Measurements from ENCODE around the gene GRAMD1B.

Gene GRAMD1B

DNA sequence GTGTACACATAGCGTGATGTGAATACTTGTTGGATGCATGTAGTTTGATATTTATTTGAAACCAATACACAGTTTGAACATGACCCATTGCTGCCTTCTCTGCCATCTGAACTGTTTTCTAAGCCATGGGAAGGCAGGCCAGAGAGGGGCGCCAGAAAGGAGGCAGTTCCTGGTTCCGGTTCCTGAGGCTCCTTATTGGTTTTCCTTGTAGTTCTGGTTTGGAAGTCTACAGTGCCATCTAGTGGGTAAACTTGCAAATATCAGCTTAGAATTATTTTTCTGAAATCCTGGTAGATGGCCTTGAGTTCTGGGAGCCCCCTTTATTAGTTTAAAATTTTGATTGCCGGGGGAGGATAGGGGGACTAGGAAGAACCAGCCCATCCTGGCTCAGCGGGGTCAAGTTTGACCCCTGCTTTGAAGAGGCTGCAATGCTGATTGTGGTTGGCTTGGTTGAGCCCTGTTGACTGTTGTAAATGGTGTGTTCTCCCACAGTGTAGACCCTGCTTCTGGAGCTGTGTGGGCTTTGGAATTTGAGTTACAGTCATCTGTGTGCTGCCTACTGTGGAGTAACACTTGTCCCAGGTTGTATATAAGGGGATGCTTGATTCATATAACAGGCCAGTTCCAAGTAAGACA lies 48.4 kb downstream of the GRAMD1B start:
- peak; percentile 1 for DNase-seq

DNA sequence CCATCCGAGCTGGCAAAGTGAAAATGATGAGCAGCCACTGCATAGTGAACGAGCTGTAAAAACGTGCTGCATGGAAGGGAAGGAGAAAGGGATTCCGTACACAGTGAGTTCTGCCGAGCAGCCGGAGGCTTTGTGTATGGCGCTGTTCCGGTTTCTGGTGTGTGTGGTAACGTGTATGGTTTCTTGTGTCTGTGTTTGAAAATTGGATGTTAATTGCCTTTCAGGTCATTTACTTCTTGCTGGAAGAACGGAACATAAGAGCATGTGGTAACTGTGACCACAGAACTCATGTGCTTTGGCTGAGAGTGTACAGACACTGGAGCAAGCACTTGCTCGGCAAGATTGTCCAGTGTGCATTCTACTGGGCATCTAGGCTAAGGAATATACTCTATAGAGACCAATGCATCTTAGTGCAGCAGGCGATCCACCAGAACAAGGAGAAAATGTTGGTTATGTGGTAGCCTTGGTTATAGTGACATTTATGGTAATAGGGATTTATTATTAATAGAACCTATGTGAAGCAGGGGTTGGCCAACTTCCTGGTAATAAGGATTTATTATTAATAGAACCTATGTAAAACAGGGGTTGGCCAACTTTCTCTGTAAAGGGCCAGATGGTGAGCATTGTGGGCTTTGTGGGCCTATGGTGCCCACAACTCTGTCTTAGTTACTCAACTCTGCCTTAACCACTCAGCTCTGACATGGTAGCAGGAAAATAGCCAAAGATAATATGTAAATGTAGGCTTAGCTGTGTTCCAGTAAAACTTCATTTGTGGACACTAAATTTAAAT lies 49.2 kb downstream of the GRAMD1B start:
- DNase-seq: no peak

DNA sequence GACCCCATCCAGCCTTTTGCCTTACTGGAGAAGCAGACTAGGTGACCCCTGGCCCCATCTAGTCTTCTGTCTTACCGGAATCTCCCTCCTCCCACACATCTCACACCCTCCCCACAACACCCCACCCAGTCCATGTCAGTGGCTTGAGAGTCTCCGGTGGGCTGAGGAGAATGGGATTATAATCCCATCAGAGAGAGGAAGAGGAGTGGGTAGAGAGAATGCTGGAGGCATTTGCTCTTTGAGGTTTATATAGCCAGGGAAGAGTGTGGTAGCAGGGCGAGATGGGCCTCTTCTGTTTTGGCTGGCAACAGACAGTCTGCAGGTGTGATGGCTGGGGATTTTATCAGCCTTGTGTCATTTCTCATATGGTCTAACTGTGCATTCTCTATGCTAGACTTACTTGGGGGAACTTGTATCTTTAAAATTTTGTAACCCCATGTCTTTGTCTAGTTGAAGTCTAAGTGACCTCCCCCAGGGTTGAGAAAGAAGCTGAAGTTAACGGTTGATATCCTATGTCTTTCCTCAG lies 50.3 kb downstream of the GRAMD1B start:
- no peak for DNase-seq

DNA sequence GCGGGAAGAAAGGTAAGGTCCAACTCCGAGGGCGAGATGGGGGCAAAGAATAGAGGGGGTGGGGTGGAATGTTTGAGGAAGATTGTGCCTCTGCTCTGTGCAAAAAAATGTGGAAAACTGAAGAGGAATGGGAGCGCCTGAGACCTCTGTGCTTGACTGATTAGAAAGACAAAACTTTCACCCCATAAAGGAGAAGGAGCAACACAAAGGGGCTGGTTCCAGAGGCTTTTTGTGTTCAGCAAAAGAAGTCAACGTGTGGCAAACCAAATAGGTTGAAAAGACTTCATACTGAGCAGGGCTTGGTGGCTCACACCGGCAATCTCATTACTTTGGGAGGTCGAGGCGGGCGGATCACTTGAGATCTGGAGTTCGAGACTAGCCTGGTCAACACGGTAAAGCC lies 50.8 kb downstream of the GRAMD1B start:
- no peak for DNase-seq

DNA sequence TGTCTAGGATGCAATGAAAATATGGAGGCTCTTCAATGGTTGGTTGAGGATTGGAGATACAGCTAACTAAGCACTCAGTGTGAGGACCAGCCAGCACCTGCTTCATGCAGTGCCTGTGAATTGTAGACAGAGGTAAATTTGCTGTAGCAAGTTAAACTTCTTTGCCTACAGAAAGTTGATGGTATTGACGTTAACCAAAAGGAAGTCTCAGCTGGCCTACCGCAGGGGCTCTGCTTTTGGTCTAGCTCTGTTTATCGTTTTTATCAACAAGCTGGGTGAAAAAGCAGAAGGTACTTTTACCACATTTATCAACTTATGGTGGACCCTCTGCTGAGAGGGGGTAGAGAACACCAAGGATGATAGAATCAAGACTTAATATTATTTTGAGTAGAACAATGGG lies 51.6 kb downstream of the GRAMD1B start:
- DNase-seq: no peak

DNA sequence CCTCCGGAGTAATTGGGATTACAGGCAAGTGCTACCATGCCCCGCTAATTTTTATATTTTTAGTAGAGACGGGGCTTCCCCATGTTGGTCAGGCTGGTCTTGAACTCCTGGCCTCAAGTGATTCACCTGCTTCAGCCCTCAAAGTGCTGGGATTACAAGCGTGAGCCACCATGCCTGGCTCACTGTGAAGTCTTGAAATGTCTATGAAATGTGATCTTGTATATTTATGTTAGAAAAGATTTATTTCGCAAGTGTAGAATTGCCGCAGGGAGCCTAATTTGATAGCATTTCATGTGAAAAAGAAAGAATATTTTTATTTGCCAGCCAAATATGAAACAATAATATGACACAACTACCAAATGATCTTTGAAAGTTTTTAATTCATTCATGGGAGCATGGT lies 52.1 kb downstream of the GRAMD1B start:
- DNase-seq: no peak

DNA sequence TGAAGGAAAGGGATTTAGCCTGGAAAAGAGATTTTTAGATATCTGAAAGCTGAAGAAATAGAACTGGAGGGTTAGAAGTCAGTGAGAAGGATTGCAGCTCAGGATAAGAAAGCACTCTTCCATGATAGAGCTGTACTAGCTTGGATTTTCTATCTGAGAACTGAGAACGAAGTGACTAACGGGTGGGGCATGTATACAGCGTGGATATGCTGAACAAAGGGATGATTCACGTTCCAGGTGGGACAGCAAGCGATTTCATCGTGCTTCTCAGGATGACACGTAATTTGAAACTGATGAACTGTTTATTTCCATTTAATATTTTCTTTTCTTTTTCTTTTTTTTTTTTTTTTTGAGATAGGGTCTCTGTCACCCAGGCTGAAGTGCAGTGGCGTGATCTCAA lies 53.0 kb downstream of the GRAMD1B start:
- no peak for DNase-seq

DNA sequence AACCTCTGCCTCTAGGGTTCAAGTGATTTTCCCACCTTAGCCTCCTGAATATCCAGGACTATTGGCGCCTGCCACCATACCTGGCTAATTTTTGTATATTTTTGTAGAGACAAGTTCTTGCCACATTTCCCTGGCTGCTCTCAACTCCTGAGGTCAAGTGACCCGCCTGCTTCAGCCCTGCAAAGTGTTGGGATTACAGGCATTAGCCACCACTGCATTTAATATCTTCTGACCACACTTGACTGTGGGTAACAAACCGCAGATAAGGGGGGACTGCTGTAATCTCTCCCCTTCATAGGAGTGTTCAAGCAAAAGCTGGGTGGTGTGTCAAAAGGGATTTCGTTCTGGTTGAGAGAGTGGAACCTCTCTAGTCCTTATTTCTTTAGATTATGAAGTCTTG lies 53.4 kb downstream of the GRAMD1B start:
- DNase-seq: no peak

DNA sequence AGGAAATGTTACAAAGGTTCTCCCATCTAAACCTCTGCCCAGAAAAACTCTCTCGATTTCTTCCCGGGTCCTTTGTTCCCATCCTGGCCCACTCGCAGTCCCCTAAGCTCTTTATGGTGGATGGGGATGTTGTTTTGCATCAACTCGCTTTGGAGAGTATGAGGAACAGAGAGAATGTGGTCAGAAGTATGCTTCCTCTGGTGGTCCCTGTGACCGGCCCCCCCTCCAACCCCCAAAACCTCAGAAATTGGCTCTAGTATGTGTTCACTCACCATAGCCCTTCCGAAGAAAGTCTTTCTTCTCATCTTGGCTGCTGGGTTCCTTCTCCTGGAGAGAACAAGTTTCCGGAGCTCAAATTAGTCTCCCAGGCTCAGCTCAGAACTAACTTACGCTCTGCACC lies 54.4 kb downstream of the GRAMD1B start:
- no peak for DNase-seq

DNA sequence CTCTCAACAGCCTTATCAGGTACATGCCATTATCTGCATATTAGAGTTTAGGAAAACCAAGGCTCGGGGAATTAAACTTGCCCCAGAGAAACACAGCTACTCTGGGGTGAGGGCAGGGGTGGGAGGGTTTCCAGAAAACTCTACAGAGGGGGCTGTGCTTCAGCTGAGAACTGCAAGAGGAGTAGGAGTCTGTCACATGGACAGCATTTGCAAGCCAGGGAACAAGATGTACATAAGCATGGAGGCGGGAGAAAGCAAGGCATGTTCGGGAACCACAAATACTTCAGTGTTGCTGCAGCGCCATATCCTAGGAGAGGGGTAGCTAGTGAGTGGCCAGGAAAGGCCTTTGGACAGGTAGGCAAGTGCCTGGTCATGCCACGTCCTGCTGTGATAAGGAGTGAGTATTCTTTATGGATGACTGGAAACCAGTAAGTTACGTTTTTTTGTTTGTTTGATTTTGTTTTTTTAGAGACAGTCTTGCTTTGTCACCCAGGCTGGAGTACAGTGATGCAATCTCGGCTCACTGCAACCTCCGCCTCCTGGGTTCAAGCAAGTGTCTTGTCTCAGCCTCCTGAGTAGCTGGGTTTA lies 57.2 kb downstream of the GRAMD1B start:
- DNase-seq: no peak

DNA sequence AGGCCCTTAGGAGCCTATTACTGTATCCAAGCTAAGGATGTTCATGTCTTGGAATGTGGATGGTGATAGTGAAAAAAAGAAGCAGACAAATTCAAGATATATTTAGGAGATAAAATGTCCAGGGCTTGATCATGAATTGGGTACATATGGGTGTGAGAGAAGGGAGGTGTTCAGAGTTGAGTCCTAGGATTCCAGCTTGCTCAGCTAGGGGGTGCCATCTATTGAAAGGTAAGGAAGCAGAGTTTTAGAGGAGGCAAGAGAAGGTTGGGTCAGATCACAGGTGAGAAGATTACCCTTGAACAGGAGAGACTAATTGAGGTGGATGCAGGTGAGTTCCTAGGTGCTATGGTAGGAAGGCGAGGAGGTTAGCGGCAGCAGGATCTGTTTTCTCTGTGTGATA lies 60.5 kb downstream of the GRAMD1B start:
- no peak for DNase-seq

DNA sequence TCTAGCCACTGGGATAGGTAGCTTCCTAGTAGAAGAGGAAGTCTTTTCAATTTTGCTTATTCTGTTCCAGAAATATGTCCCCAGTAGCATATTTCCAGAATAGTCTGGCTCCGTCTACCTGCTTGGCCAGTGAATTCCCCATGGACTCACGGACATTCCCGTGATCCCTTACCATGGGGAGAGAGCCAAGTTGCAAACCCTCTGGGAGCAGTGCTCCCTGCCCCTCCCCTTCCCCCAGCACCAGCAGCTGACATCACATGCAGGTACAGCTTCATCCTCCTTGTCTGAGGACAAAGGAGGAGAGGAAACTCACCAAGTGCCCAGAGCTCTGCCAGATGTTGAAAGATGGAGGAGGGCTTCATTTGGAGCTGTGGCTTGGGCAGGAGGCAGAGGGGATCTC lies 61.2 kb downstream of the GRAMD1B start:
- no peak for DNase-seq

DNA sequence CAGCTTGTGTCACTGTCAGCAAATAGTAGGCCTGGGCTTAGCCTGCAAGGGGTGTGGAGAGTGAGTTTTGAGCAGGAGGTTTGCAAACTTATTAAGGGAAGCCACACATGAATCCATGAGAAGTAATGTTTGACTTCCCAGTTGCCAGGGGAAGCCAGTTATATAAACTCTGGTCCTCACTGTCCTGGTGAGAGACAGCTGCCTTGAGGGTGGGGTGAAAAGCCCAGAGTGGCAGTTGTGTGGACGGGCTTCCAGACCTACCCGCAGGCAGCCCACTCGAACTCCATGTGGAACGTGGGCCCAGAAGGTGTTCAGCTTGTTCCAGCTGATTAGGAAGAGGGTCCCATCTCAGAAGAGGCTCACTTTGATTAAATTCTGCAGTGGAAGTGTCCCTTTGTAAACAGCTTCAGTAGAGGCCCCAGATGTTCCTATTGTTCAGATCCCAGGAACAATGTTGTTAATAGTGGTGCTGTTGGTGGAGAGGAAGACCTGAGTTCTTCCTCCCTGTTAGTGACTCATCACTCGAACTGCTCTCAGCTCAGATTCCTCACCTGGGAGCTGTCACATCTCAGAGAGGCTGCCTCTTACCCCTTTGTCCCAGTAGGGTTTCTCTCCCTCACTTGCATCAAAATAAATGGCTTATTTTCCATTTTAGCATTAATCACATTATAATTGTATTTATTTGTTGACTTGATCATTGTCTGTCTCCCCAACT lies 63.4 kb downstream of the GRAMD1B start:
- no peak for DNase-seq

DNA sequence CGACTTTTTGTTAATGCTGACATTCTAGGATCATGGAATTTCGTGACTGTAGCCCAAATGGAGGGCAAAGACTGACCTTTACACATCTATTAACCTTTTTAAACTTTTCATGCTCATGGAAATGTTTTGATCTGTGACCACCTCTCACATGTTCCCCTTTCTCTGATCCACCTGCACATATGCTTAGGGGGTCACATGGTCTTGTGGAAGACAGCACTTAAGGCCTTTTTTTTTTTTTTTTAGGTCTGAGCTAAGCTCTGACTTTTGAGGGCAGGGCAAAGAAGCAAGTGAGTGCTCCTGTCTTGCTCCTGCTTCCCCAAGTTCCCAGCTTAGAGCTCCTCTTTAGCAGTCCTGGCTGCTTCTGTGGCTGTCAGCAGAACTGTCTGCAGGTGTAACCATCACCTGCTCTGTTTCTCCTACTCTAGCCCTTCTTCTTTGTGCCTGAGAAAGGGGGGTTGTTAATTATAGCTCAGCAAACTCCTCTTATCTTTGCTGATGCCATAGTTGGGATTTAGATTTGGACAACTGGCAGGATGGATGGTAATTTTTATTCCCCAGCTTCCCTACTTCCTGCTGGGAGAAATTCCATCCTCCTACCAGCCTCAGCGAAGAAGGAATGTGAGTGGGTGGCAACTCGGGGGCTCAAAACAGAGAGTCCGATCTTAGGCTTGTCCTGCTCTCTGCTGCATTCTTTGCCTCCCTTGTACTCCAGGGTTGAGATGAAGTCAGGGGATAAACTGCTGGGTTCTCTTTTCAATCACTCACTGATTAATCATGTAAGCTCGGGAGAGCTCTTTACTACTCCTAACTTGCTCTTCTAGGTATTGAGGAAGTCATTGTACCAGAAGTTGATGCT lies 64.4 kb downstream of the GRAMD1B start:
- DNase-seq: no peak

DNA sequence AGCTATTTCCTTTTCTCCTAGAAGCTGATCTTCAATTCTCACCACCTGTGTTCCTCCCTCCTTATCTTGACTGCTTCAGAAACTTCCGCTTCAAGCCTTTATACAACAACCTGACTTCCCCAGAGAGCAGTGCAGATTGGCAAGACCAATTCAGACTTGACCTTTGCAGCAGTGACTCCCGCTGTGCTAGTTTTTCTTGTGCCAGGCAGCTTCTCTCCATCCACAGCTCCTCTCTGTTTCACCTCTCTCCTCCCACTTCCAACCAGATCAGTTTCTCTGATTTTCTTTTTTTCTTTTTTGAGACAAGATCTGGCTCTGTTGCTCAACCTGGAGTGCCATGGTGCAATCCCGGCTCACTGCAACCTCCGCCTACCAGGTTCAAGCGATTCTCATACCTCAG lies 74.3 kb downstream of the GRAMD1B start:
- no peak for DNase-seq

DNA sequence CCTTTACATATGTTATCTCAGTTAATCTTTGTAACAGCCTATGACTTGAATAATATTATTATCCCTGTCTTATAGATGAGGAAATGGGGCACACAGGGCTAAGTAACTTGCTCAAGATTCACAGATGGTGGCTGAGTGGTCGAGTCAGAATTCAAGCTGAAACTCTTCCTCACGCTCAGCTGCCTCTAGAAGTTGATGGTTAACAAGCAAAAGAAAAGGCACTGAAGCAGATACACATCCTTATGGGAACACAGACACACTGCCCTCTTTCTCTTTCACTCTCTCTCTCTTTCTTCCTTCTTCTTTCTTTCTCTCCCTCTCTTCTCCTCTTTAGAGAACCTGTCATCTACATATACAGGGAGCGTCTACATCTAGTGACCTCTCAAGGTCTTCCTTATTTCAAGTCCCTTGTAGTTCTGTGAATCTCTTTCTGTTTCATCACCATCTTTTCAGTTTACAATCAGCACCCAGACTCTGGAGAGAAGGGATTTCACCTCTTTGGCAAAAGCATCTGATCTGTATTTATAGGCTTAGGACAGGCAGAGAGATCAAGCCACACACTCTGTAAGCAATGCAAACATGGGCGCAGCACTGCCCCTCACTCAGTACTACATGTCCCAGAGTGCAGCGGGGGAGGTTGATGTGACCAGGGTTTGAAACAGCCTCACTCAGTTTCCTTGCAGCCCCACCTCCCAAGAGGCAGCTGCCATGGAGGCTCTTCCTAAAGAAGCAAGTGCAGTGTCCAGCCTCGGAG lies 75.7 kb downstream of the GRAMD1B start:
- DNase-seq: no peak

DNA sequence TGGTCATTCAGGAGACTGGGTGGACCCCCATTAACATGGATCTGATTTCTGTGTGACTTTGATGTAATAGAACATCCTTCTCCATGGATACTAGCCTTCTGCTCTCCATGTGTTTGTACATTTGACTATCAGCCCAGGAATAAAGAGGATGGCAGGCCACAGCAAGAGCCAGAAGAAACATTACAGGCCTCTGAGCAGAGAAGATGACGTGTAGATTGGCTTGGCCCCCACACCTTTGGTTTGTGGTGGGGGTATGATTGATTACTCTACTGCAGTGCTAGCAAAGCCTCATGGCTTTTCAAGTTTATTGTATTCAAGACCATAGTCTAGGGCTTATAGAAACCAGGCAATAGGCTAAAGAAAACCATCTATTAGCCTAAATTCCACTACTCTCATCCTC lies 77.0 kb downstream of the GRAMD1B start:
- DNase-seq: no peak

DNA sequence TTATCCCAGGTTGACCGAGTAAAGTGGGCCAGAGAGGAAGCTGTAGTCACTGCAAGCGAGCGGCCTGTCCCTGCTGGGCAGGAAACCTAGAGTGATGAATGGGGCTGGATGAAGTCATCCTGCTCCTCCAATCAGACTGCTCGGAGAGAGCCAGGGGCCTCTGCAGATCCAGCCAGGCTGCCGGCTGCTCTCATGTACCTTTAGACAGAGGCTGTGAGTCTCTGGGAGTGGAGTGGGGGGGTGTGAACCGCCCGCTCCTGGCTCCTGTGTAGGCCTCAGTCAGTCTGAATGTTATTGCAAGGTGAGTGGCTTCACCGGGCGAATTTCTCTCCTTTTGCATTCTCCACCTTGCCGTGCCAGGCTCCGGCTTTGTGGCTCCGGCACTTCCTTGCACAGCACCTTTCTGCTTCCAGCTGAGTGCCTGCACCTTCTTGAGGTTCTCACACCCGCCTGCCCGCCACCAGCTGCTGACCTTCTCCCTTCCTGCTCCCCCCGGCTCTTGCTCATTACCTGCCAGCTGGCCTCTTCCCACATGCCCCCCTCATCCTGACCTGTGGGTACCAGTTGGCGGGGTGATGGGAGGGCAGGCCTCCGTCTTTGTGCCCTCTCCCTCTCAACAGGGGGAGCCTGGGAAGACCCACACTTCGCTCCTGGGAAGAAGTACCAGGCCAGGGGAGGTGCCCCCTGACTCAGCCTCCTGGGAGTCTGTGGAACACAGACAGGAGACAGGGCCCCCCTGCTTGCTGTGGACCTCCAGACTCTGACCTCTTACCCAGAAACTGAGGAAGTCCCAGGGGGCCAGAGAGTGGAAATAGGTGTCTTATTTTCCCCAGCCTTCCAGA lies 79.9 kb downstream of the GRAMD1B start:
- no peak for DNase-seq

DNA sequence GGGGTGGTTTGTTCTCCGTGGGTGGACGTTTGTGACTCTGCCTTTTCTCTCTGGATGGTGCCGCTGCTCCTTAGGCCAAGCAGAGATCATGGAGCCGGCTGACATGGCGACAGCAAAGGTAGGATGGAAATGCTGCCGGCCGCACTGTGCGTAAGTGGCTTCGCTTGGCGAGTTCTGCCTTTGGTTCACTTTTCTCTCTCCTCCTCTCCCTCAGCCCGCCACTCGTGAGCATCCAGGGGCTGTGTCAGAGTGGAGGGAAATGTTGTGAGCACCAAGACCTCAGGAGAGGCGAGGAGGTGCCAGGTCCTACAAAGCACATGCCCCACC lies 80.5 kb downstream of the GRAMD1B start:
- DNase-seq: no peak

DNA sequence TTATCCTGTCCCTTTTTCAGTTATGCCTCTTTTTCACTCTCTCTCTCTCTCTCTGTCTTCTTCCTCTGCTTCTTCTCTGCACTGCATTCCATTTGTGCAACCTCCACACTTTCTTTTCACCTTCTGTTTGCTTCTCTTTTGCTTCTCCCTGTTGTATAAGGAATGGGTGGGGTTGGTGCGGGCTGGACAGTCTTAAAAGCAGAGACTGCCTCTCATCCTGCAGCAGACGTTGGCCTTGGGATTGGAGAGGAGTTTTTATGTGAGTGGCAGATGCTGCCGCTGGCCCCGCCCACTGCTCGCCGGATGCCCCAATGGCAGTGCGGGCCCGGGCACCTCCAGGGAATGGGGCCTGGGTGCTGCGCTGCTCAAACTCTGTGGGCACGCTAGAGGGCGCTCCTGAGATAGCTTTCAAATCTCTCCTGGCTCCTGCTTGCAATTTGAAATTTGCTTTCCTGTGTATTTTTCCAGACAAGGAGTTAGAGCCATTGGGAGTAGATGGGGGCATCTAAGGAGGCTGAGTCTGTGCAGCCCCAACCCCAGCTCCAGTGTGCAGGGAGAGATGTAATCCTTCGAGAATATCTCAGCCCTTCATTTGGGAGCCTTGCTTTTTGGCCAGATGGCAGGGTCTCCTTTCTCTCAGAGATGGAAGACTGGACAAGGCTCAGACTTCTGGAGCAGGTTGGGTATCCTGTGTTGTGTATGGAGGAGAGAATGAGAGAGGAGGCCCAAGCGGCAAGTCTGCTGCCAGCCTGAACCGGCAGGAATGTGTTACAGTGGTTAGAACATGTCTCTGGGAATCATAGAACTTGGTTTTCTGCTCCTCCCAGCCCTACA lies 81.2 kb downstream of the GRAMD1B start:
- DNase-seq: peak; percentile 32
